Measurements from ENCODE around the gene KCNN3. TPM values are rescaled to one million over a fixed set of nuclear protein-coding genes. Genes with fewer than 3 reads are reported as not detected.

The KCNN3 gene
- total RNA-seq, 1 donor from 2014 or later: 0.20 TPM

GRCh38 chr1:154842635-154843034 lies 27.4 kb downstream of the KCNN3 start:
- no peak for DNase-seq (ENCODE audit: low read depth, low spot score)

- DNase-seq (ENCODE audit: low read depth, low spot score): no peak
Observed at GRCh38 chr1:154841384-154841783, 28.7 kb downstream of the KCNN3 start.

DNA sequence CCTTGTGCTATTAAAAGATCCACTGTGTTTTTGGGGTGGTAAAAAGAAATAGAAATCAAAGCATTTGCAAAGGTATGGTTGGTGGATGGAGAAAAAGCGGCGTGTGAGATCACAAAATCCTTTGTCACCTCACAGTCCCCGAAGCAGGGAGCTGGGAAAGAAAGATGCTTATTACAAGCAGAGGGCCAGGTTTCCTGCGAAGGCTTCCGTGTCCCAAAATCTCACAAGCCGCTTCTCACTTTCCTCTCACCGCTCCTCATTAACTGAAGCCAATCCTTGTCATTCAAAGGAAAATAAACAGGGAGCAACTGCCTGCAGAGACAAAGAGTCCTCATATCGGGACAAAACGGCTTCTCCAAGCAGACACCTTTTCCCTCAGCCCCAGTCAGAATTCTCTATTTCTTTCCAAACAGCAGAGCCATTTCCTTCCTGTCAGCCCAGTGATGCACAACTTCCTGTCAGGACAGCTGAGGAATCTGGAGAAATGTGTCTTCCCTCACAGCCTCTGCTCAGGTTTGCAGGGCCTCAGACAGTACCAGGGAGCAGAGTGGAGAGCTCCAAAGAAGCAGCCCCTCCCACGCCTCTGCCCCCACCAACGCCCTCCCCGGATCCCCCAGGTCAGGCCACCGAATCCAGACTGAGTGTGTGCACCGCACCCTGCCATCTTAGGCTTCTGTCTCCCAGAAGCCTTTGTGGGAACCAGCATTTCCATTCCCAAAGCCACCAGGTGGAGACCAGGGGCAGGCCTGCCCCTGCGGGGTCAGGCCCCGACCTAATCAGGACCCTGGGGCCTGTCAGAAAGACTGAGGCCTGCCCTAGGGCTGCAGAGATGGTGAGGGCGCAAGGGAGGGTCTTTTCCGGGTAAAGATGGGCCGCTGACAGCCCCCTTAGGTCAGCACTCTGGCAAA lies 29.6 kb downstream of the KCNN3 start:
- no peak for DNase-seq (ENCODE audit: low read depth, low spot score)

DNA sequence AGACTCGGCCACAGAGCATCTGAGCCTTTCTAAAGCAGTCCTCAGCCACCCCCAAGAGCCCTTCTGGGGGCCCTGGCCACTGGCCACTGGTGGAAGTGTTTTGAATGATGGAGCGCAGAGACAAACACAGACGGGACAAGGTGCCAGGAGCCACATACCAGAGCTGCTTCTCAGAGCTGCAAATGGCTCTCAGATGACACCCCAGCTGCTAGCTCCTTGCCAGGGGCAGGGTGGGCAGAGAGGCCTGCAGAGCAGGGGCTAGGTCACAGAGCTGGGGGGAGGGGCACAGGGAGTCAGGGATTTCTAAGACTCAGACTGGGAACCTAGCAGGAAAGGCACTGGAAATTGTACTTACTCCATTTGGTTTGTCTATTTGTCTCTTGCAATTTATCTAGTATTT lies 30.4 kb downstream of the KCNN3 start:
- DNase-seq (ENCODE audit: low read depth, low spot score): no peak

DNA sequence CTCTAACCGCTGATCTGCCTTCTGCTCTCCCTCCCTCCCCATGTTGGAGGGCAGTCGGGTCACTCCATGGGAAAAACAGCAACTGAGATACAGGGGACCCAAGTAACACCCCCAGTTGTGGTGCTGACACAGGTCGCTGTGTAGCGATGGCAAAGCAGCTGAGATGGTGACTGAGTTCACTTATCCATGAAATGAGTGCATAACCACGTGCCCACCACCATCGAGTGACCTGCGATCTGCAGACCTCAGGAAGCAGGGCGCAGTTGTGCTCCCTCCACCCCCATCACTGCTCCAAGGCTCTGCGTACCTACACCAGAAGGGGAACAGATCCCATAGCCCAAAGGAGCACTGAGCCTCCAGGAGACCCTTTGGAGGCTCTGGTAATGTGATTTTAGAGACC lies 31.1 kb downstream of the KCNN3 start:
- DNase-seq (ENCODE audit: low read depth, low spot score): no peak

GRCh38 chr1:154838461-154838860 lies 31.6 kb downstream of the KCNN3 start:
- DNase-seq (ENCODE audit: low read depth, low spot score): no peak

DNA sequence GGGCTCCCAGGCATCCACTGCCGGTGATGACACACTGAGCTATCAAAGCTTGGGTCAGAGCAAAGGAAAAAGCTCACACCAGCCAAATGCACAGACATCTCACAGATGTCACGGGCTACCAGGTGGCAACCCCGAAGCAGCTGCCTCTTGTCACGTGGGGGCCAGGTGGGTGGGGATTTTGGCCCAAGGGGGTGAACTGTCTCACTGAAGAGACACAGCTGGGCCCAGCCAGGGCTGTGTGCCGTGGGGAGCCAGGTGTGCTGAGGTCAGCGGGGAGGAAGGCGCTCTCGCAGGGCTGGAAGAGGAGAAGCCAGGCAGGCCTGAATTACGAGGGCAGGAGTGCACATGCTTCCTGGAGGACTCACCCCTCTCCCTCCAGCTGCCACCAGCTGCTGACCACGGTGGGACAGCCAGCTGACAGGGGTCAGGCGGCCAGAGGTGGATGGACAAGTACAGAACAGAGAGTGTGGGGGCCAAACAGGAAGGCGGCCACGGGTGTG lies 32.4 kb downstream of the KCNN3 start:
- DNase-seq (ENCODE audit: low read depth, low spot score): no peak

DNA sequence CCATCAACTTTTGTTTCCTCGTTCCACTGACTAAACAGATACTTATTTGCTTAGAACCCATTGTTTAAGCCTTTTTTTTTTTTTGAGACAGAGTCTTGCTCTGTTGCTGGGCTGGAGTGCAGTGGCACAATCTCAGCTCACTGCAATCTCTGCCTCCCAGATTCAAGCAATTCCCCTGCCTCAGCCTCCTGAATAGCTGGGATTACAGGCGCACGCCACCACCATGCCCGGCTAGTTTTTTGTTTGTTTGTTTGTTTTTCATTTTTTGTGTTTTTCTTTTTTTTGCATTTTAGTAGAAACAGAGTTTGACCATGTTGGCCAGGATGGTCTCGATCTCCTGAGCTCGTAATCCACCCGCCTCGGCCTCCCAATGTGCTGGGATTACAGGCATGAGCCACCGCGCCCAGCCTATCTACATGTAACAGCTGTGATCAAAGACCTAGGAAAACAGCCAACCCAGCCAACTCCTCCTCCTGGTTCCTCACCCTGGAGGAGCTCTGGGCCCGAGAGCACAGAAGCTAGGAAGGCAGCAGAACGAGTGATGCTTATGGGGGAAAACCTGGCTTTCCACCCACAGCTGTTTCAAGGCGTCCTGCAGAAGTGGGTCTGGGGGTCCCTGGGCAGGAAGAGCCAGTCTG lies 32.9 kb downstream of the KCNN3 start:
- no peak for DNase-seq (ENCODE audit: low read depth, low spot score)

GRCh38 chr1:154835531-154836324 lies 34.4 kb downstream of the KCNN3 start:
- no peak for DNase-seq (ENCODE audit: low read depth, low spot score)

GRCh38 chr1:154833841-154834240 lies 36.2 kb downstream of the KCNN3 start:
- DNase-seq (ENCODE audit: low read depth, low spot score): no peak

DNA sequence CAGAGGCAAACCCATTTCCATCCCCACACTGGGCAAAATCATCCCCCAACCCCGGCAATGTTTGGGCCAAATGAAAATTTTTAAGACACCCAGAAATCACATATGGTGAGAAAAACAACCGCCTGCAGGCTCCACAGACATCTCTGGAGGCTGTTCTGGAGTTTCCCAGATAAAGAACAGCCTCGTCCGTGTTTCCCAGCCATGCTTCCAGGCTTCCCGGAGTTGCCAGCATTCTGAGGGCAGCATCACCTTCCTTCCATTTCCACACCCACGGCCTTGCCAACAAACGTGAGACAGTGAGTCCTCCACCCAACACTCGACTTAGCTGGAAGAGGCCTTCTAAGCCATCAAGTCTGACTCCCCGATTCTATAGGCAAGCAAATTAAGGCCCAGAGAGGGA lies 36.9 kb downstream of the KCNN3 start:
- no peak for DNase-seq (ENCODE audit: low read depth, low spot score)

GRCh38 chr1:154832384-154832783 lies 37.7 kb downstream of the KCNN3 start:
- DNase-seq (ENCODE audit: low read depth, low spot score): no peak

- no peak for DNase-seq (ENCODE audit: low read depth, low spot score)
Observed at GRCh38 chr1:154831462-154831861, 38.6 kb downstream of the KCNN3 start.

- DNase-seq (ENCODE audit: low read depth, low spot score): no peak
Observed at GRCh38 chr1:154829062-154829461, 41.0 kb downstream of the KCNN3 start.

- no peak for DNase-seq (ENCODE audit: low read depth, low spot score)
Observed at GRCh38 chr1:154824179-154825000, 45.7 kb downstream of the KCNN3 start.

GRCh38 chr1:154822717-154823116 lies 47.4 kb downstream of the KCNN3 start:
- DNase-seq (ENCODE audit: low read depth, low spot score): no peak

DNA sequence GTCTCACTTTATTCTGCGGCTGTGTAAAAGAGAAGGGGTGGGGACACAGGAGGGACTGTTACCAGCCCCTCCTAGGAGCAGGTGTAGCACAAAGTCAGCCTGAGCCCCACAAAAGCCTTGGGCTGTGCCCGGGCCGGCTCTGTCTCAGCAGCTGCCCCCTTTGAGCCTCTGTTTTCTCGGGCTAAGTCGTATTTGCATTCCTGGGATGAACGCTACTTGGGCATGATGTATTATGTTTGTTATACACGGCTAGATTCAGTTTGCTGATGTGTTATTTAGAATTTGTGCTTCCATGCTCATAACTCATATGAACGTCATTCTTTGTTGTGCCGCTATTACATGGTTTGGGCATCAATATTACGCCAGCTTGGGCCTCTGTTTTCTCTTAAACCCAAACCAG lies 47.8 kb downstream of the KCNN3 start:
- DNase-seq (ENCODE audit: low read depth, low spot score): no peak

DNA sequence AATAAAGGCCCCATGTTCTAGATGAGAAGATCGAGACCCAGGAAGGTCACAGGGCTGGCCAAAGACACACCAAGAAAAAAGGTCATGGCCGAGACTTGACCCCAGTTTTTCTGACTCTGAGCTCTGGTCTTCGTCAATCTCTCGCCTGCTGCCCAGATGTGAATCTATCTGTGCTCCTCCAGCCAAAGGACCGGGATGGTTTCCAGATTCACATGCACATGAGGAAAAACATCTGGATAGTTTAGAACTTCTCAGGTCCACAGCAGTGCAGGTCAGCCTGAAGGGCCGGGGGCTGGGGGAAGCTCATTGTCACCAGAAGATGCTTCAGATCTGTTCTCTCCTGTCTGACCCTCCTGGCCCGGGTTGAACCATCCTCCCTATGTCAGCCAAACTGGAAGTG lies 49.0 kb downstream of the KCNN3 start:
- DNase-seq (ENCODE audit: low read depth, low spot score): no peak

GRCh38 chr1:154820646-154821045 lies 49.4 kb downstream of the KCNN3 start:
- no peak for DNase-seq (ENCODE audit: low read depth, low spot score)

- DNase-seq (ENCODE audit: low read depth, low spot score): no peak
Observed at GRCh38 chr1:154819628-154820590, 50.2 kb downstream of the KCNN3 start.

All from pulmonary artery endothelial cell (primary cell).